Tibial artery (tissue), 4 donors: ENCODE data around the gene NIPBL.
"Not testable (repeated sequence)": the region's sequence is repeated elsewhere in the genome, so short reads cannot be mapped to it uniquely, and the experiment has no call there.

ENCODE experiments used
- DNase-seq, 2 donors: peaks; one replicate each; pipeline ENCODE4 v3.0.0-alpha.2; 2019
- H3K27ac ChIP-seq, 2 donors: fragments of 200-600 bp; sonication (generic) in 1 of 2; 1 replicate in 1 of 2; 2 replicates in 1 of 2; pipeline ENCODE4 v1.5.1; 2018 to 2019; ENCODE audit warnings: mild to moderate bottlenecking in 1 of 2
- H3K27me3 ChIP-seq, 2 donors: fragments of 200-600 bp; sonication (generic) in 1 of 2; one replicate each; pipeline versions ENCODE4 v1.5.1 to v1.6.0; 2016 to 2019
- H3K36me3 ChIP-seq, 3 donors: fragments of 200-600 bp; sonication (generic) in 2 of 3; one replicate each; pipeline ENCODE4 v1.5.1; 2016 to 2019; ENCODE audit warnings: mild to moderate bottlenecking in 2 of 3
- H3K4me1 ChIP-seq, 4 donors: fragments of 200-600 bp; sonication (generic) in 2 of 4; 1 replicate in 3 of 4; 2 replicates in 1 of 4; pipeline ENCODE4 v1.5.1; 2016 to 2019
- H3K4me3 ChIP-seq, 2 donors: fragments of 200-600 bp; sonication (generic) in 1 of 2; 1 replicate in 1 of 2; 2 replicates in 1 of 2; pipeline ENCODE4 v1.5.1; 2018 to 2019; ENCODE audit warnings: mild to moderate bottlenecking in 2 of 2
- H3K9me3 ChIP-seq, 3 donors: fragments of 200-600 bp; sonication (generic) in 1 of 3; one replicate each; pipeline ENCODE4 v1.5.1; 2016 to 2019
- intact Hi-C: fragments of 100-400 bp; cut with DNase I; formaldehyde crosslinking; loops from one replicate; pipeline ENCODE4 v1.15.0; 2023; ENCODE audit warnings: low total_unique reads
- TF ChIP-seq, protein P1 (sequence below), 2 experiments: fragments of 200-600 bp in 1 of 2; fragments of 450-650 bp in 1 of 2; IDR thresholded peaks; one replicate each; pipeline ENCODE4 v1.5.1; 2017 to 2019; ENCODE audit warnings: antibody characterized with exemption in 2 of 2, mild to moderate bottlenecking in 1 of 2, moderate library complexity in 1 of 2

Gene NIPBL

GRCh38 chr5:37080697-37081096 lies 204.1 kb downstream of the NIPBL start:
- no peak for DNase-seq
- H3K36me3 ChIP-seq: peaks cover 43 to 47% (median 46%) of the 10 kb centered on the region in 3 donors
- no peak overlapping the region for H3K27ac ChIP-seq
- H3K4me1 ChIP-seq: no peaks in the 10 kb centered on the region
- TF ChIP-seq, protein P1, sequence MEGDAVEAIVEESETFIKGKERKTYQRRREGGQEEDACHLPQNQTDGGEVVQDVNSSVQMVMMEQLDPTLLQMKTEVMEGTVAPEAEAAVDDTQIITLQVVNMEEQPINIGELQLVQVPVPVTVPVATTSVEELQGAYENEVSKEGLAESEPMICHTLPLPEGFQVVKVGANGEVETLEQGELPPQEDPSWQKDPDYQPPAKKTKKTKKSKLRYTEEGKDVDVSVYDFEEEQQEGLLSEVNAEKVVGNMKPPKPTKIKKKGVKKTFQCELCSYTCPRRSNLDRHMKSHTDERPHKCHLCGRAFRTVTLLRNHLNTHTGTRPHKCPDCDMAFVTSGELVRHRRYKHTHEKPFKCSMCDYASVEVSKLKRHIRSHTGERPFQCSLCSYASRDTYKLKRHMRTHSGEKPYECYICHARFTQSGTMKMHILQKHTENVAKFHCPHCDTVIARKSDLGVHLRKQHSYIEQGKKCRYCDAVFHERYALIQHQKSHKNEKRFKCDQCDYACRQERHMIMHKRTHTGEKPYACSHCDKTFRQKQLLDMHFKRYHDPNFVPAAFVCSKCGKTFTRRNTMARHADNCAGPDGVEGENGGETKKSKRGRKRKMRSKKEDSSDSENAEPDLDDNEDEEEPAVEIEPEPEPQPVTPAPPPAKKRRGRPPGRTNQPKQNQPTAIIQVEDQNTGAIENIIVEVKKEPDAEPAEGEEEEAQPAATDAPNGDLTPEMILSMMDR (IDR thresholded peaks at IDR 0.05): no peak
- H3K27me3 ChIP-seq: no peaks in the 10 kb centered on the region
- intact Hi-C loops: no loop called here
- H3K9me3 ChIP-seq: no peaks in the 10 kb centered on the region
- H3K4me3 ChIP-seq: no peak overlapping the region

- H3K27me3 ChIP-seq, DNase-seq, intact Hi-C loops, H3K4me3 ChIP-seq, H3K4me1 ChIP-seq, H3K27ac ChIP-seq, H3K9me3 ChIP-seq: not testable (repeated sequence)
- peaks cover 40 to 59% (median 51%) of the 10 kb centered on the region in 3 donors for H3K36me3 ChIP-seq
Measured at GRCh38 chr5:37082977-37083376, 206.4 kb downstream of the NIPBL start.

DNA sequence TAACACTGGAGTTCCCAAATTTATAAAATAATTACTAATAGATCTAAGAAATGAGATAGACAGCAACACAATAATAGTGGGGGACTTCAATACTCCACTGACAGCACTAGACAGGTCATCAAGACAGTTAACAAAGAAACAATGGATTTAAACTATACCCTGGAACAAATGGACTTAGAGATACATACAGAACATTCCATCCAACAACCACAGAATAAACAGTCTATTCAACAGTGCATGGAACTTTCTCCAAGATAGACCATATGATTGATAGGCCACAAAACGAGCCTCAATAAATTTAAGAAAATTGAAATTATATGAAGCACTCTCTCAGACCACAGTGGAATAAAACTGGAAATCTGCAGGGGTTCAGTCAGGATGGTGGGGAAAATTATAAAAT lies 209.5 kb downstream of the NIPBL start:
- H3K4me3 ChIP-seq, H3K27ac ChIP-seq, H3K27me3 ChIP-seq, intact Hi-C loops, H3K9me3 ChIP-seq, DNase-seq, H3K4me1 ChIP-seq: not testable (repeated sequence)
- H3K36me3 ChIP-seq: peaks cover 16 to 36% (median 28%) of the 10 kb centered on the region in 3 donors

DNA sequence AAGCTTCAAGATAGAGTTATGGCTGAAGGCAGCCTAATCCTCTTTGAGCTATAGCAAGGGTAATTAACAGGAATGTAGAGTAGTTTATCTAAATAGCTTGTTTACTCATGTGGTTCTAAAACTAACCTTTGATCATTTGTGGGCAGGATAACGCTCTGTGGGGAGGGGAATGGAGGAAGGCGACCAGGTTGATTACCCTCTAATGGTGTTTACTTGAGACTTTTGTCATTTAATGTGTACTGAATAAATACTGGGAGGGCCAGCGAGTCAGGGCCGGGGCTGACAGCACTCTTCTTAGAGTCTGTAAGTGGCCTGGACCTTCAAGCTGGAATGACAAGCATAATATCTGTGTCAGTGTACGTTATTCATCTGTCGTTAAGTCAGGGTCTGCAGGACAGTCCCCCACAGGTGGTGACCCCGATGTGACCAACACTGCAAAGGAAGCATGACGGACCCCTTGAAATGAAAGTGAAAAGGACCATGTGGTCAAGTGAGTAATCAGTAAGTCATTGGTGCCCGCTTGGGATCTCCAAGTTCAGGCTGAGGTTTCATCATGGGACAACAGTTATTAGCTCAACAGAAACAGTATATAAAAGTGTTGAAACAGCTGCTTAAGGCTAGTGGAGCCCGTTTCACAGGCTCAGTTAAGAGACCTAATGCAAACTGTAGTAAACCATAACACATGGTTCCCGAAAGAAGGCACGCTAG lies 210.1 kb downstream of the NIPBL start:
- H3K4me3 ChIP-seq: no peak overlapping the region
- no peak for DNase-seq
- peaks cover 16 to 35% (median 32%) of the 10 kb centered on the region in 3 donors for H3K36me3 ChIP-seq
- TF ChIP-seq, protein P1 (IDR thresholded peaks at IDR 0.05): no peak
- H3K4me1 ChIP-seq: no peaks in the 10 kb centered on the region
- H3K27ac ChIP-seq: no peak overlapping the region
- no peaks in the 10 kb centered on the region for H3K27me3 ChIP-seq
- no peaks in the 10 kb centered on the region for H3K9me3 ChIP-seq
- intact Hi-C loops: no loop called here

DNA sequence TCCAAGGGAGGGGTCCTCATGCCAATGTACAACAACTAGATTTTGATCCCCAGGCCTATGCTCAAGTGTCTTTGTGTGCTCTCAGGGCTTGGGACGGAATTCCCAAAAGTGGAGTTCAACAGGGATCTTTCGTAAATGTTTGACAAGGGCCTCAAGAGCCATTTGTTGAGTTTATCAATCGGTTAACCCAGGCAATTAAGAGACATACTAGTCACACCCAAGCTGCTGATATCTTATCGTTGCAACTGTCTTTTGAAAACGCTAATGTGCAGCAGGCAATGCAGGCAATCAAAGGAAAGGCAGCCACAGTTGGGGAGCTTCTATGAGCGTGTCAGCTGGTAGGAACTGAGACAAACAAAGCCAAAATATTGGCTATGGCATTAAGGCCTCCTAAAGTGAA lies 211.4 kb downstream of the NIPBL start:
- no peak for DNase-seq
- H3K9me3 ChIP-seq: no peaks in the 10 kb centered on the region
- TF ChIP-seq, protein P1 (IDR thresholded peaks at IDR 0.05): no peak
- H3K27ac ChIP-seq: no peak overlapping the region
- H3K4me3 ChIP-seq: no peak overlapping the region
- peaks cover 16 to 33% (median 28%) of the 10 kb centered on the region in 3 donors for H3K36me3 ChIP-seq
- intact Hi-C loops: no loop called here
- H3K4me1 ChIP-seq: no peaks in the 10 kb centered on the region
- H3K27me3 ChIP-seq: no peaks in the 10 kb centered on the region

DNA sequence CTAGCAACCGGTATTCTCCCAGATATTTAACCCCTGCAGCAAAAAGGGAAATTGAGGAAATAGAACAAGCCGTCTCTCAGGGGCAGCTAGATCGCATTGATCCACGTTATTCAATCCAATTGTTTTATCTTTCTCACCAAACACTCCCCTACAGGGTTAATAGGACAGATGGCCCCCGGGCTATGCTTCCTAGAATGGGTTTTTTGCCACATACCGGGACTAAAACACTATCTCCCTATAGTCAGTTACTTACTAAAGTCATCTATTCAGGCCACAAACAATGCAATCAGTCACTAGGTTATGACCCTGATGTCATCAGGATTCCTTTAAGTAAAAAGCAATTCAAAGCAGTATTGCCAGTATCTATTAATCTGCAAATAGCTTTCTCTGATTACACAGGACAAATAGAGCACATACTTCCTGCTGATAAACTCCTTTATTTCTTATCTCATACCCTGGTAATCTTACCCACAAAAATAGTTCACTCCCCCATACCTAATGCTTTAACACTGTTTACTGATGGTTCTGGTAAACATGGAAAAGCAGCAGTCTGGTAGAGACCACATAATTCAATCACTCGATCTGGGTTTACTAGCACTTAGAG lies 213.7 kb downstream of the NIPBL start:
- Histone ChIP-seq H3K36me3 (peaks cover 5 to 23% (median 17%) of the 10 kb centered on the region in 3 donors), H3K9me3 (no peaks in the 10 kb centered on the region), H3K27ac (no peak overlapping the region), H3K4me3 (no peak overlapping the region), H3K4me1 (no peaks in the 10 kb centered on the region), H3K27me3 (no peaks in the 10 kb centered on the region)
- intact Hi-C loops: no loop called here
- TF ChIP-seq, protein P1 (IDR thresholded peaks at IDR 0.05): no peak
- DNase-seq: no peak
